Stimulated activated CD8-positive, alpha-beta memory T cell treated with anti-CD3 and anti-CD28 coated beads, Interleukin-7, amount 100 ng/mL, for 1 hour (primary cell): ENCODE measurements around the gene MYZAP.

ENCODE experiments used
- DNase-seq, 2 donors: peaks; one replicate each; pipeline ENCODE4 v3.0.0-alpha.2; 2020; ENCODE audit warnings: low read depth in 2 of 2

The MYZAP gene

DNA sequence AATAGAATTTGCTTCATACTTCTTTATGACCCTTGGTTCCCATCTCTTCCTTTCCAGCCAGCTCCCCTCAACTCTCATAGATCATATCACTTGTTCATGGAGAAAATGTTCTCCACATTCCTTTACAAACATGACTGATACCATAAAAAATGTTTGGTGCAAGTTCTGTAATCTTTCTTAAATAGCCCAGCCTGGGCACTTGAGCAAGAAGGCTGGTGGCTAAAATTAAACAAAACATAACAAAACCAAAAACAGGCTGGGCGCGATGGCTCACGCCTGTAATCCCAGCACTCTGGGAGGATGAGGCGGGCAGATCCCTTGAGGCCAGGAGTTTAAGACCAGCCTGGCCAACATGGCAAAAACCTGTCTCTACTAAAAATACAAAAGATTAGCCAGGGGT is 105.9 kb downstream of the MYZAP start:
- no peak for DNase-seq

DNA sequence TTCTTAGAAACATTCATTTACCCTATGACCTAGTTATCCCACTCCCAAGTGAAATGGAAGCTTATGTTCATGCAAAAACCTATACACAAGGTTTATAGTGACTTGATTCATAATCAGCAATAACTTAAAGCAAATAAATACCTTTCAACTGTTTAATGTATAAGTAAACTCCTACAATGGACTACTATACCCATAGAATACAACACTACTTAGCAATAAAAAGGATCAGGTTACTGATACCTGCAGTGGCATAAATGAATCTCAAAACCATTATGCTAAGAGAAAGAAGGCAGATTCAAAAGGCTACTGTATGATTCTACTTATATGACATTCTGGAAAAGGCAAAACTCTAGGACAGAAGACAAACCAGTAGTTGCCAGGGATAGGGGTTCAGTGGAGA is 106.5 kb downstream of the MYZAP start:
- no peak for DNase-seq

DNA sequence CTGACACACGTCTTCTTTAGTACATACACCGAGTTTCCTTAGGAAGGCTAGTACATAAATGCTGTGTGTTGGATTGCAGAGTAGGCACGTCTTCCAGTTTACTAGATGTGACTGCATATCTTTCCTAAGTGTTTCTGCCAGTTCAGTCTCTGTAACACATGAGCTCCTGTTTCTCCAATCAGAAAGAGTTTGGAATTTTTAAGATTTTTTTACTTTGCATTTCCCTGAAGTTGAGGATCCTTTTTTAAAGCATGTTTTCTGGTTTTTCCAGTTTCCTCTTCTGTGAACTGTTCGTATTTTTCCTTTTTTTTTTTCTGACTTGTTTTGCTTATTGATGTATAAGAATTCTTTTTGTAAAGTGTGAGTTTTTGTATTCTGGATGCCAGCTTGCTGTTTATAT is 107.3 kb downstream of the MYZAP start:
- DNase-seq, result no peak

DNA sequence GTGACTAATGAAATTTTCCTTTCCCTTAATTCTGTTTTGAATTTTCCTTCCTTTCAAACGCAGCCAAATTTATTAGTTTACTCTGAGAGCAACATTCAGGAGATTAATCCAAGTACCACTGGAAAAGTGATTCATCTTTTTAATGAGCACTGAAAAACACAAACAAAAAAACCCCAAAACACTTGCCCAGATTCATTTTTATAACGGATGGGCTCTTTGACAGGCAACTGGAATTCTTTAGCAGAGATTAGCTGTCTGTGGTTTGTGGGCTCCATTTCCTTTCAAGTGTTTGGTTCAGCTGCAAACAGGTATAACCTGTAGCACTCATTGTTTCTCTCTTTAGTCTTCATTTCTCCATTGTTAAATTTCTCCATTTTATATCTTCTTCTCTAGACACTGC is 111.7 kb downstream of the MYZAP start:
- no peak for DNase-seq

DNA sequence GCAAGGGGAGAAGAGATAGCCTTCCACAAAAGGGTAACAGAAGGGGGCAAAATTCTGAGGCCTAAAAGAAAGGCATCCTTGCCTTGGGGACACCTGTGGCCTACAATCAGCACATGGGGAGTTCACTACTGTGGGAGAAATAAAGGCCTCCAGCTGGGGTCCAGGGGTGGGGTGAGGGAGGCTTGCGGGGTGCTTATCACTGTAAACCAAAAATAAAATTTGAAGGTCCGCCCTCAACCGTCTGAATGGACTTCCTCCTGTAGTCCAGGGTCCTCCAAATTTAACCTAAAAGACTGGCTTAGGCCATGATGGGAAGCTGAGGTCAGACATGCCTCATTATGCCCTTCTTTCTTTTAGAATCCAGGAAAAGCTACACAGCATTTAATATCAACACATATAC is 112.7 kb downstream of the MYZAP start:
- no peak for DNase-seq

DNA sequence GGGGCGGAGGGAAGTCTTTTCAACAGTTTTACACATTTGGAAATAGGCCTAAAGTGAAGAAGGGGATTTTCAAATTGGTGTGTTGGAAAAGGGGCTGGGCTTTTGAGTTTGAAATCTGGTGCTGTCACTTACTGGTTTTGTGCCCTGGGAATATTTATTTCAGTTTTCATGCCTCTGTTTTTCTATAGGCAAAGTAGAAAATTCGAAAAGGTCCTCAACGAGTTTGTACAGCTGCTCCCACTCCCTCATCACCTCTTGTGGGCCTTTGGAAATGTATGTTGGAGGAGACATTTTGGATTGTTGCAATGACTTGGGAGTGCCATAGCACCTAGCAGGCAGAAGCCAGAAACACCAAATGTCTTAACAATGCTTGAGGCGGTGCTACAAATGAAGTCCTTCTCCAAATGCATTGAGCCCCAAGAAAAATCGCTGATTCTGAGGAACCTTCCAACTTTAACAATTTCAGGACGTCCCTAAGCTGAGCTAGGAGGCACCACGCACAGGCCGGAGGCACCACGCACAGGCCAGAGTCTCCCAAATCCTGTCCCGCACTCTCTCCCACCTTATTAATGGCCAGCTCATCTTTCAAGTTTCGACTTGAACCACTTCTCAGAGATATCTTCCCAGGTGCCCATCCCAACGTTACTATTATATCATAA is 114.2 kb downstream of the MYZAP start:
- no peak for DNase-seq

DNA sequence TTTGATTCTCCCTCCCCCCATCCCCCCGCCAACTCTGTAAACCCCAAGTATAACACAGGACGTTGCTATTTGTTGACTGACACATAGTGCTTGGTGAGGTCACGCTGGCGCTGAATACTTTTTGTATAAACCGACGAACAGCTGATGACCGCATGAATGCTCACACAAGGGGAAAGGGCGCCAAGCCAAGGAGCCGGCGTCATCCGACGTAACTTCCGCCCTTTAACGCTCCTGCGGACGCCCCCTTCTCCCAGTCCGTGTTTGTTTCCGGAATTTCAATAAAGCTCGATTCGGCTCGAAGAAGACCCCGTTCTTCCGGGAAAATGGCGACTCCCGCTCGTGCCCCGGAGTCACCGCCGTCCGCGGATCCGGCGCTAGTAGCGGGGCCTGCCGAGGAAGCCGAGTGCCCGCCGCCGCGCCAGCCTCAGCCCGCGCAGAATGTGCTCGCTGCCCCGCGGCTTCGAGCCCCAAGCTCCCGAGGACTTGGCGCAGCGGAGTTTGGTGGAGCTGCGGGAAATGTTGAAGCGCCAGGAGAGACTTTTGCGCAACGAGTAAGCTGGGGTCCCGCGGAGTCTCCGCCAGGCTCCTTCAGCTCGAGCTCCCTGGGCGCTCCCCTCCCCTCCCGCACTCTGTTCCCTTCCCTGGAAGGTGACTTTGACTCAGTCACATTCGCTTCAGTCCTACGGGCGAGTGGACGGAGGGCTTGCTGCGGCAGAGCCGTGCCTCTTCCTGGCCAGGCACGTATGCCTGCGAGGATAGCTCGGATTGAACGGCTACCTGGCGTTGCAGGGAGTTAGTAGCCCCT is 114.9 kb downstream of the MYZAP start, which contains the start of gene POLR2M:
Gene POLR2M, plus strand, starts transcription at position 310 of the 805 bp plus-strand sequence. Its CDS starts 129 bp downstream, at position 439.
- peak; percentile 73 to 78 for DNase-seq

DNA sequence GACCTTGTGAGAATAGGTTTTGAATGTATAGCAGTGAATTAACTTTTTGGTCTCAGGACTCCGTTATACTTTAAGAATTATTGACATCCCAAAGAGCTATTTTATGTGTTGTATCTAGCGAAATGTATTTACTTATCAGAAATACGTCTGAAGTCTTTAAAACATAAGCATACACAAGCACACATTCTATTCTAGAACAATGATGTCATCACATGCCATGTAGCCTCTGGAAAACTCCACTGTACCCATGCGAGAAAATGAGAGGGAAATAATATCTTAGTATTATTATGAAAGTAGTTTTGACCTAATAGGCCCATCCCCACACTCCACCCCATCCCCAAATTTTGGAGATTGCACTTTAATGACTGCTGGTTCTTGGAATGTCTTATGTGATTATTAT is 116.3 kb downstream of the MYZAP start:
- DNase-seq, result no peak

DNA sequence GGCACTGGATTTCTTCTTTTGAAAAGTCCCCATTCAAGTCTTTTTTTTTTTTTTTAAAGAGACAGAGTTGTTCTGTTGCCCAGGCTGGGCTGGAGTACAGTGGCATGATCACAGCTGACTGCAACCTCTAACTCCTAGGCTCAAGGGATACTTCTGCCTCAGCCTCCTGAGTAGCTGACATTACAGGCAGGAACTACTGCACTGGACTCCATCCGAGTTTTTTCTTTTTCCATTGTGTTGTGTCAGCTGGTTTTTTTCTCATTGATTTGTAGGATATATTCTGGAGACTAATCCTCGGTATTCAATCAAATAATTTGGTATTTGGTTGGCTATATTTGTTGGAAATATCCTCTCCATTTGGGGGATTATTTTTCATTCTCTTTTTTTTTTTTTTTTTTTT is 126.6 kb downstream of the MYZAP start:
- DNase-seq, result no peak

DNA sequence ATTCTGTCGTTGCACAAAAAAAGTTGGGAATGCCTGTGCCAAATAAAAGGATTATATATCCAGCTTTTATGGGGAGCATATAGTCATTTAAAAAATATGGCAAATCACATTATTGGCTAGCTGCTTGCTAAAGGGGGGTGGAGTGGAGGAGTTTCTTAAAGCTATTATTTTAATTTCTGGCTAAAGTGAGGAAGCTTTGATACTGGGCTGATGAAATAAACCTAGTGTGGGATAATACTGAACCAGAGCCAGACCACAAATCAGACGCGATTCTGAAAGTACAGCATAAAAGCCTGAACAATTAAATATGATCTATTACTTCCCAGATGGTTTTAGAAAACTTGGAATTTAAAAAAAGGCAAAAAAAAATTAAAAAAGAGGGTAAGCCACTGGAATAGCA is 129.2 kb downstream of the MYZAP start:
- no peak for DNase-seq

DNA sequence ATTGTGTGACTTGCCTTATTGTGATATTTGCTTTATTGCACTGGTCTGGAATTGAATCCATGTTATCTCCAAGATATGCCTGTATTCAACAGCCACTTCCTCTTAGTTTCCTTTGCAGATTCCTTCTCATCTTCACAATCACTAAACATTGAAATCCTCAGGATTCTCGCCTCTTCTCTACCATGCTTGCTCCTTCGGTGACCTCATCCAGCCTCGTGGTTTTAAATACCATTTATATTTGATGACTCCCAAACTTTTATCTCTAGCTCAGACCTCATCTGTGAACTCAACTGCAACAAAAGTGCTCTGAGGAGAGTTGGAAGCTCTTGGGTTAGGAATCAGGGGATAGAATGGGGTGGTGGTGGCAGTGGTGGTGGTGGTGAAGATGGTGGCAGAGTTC is 134.7 kb downstream of the MYZAP start:
- DNase-seq, result no peak

DNA sequence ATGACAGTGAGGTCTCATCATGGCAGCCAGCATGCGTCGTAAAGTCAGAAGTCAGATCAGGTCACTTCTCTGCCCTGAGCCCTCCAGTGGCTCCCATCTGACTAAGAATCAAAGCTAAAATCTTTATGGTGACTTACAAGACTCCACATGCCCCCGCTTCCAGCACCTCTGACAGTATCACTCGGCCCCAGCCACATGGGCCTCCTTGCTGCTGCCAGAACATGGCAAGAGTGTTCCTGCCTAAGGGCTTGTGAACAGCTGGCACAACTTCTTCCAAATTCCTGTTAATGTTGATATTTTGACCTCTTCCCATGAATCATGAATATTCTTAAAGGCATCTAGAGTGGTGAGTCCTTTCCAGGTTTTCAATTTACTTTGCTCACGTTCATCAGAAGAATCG is 135.3 kb downstream of the MYZAP start:
- no peak for DNase-seq

DNA sequence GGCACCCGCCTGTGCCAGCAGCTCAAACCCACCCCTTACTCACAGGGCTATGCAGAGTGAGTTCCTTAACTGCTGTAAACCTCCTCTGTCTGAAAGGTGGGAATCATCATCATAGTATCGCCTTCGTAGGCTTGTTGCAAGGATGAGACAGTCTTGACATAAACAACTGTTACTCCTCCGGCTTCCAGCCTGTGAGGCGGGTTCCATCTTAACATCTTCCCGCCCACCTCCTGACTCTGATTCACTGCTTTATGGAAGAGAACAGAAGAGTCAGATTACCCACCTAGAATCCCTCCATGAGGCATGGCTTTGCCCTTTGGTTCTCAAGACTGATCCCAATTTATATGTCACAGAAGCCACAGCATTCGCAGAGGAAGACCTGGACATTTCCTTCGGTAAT is 136.7 kb downstream of the MYZAP start:
- DNase-seq, result no peak

DNA sequence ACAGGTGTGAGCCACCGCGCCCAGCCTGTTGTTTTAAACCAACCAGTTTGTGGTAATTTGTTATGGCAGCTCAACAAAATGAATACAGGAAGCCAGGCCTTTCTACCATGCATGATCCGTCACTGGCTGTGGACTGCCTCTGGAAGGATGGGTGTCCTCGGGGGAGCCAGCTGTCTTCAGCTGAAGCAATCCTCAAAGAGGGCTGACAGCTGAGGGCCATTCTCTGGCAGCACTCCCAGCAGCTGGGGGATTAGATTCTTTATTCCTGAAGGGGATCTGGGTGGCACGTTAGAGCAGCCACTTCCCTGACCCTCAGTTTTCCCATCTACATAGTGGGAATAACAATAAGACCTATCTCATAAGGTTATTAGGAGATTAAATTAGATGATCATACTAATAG is 139.2 kb downstream of the MYZAP start:
- DNase-seq, result no peak

DNA sequence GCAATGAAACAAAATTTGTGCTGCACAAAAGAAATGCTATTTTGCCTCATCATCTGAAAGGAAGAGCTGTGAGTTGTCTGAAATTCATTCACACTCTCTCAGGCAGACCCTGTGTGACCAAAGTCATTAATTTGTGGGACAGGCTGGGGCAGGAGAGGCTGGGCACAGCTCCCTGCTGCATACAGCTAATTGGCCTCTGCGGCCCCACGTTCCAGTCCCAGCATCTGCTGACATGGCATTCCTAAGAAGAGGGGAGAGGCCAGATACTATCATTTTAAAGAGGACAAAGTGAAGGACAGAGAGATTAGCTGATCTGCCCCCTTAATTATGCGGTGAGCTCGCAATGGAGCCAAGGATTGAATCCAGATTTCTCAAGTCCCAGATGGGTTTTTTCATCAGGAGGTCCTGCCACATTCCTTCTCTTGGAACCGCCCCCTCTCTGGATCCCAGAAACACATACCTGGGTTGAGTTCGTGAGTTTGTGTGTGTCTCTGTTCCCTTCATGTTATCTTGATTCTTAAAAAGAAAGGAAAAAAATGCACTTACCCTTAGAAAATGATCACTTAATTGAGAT is 139.9 kb downstream of the MYZAP start:
- no peak for DNase-seq

DNA sequence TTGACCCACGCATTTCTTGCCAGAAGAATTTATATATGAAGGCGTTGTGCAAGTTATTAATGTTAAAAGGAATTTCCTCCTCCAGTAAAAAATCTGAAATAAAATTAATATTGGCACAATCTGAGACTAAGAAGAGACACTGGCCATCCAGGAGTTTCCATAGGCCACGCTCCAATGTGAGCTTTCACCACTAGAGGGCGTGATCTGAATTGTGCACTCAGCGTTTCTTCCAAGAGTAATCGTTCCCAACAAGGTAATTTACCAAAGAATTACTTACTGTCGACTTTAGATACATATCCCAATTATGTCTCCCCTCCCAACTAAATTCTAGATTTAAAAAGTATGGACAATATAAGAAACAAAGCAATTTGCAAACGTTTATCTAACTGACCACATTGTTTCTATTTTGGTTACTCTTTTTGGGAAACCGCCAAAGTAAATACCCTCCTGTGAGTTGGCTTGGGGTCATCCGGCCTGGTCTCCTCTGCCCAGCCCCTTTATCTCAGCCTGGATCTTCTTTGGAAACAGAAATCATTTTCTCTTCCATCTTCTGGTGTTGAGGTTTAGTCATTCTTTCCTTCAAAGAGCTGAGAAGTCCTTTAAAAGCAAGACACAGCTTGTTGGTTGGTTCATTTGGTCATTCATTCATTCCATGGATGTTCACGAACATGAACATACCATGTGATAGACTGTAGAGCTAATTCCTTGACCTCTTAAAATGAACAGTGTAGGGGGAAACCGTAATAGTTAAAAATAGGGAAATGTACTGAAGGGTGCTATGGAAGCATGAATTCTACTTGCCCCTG is 141.0 kb downstream of the MYZAP start:
- DNase-seq, result peak; percentile 13 to 23

DNA sequence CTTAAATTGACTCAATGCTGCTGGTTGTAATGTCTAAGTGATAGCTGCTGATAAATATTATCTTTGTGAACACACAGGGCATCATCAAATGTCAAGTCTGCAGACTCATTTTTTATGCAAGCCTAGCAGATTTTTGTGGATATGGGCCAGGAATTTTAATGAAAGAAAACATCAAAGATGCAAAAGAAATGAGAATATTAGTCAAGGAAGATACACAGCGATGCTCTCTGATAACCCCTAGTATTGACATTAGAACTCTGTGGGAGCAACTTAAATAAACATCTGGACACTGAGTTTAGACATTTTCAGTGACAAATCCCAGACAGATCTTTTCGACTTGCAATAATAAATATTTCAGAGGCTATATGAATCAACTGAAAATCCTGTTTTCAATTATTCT is 143.2 kb downstream of the MYZAP start:
- DNase-seq, result no peak
